Posterior cingulate gyrus (tissue), 11 donors: ENCODE results near the gene NUDT22.

Experiments
- DNase-seq, 10 donors: peaks; one replicate each; pipeline versions ENCODE4 v3.0.0 to v3.0.0-alpha.2; 2020 to 2021; ENCODE audit warnings: mixed read lengths in 3 of 10
- intact Hi-C: fragments of 100-400 bp; cut with DNase I; formaldehyde crosslinking; loops from one replicate; pipeline ENCODE4 v1.15.1; 2023

The NUDT22 gene, protein sequence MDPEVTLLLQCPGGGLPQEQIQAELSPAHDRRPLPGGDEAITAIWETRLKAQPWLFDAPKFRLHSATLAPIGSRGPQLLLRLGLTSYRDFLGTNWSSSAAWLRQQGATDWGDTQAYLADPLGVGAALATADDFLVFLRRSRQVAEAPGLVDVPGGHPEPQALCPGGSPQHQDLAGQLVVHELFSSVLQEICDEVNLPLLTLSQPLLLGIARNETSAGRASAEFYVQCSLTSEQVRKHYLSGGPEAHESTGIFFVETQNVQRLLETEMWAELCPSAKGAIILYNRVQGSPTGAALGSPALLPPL

DNA sequence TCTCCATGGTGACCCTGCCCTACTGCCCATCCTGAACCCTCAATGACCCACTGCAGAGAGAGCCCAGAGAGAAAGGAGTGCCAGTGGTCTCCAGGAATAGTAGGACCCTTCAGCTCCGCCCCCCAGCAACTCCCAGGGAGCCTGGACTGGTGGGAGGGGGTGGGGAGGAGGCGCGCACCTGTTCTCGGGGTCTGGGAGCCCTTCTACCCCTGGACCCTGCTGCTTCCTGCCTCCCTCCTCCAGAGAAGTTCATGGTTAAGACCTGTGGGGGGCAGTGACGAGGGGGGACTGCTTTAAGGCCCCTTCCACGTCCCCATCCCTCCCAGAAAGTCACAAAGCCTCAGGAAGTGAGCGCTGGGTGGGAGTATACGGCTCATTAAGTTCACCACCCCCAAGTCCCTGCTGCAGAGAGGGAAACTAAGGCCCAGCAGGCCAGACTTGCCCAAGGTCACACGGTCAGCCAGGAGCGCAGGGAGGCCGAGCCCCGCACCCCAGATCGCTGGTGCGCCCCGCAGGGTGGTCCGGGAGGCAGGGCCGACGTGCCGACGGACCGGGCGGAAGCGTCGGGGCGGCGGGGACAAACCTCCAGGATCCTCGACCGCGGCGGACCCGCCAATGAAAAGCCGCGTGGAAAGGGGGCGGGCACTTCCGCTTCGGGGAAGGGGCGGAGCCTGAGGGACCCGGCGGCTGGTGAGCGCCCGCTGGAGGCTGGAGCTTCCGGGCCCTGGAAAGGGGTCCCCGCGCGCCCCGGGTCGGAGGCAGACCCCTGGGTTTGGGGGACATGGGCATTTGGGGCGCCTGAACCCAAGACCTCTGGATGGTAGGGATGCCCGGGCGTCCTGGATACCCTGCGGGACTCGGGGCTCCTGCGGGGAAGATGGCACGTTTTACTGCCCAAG, at the start of gene NUDT22, which contains the start of gene TRPT1:
Gene NUDT22 (plus strand): TSS at position 667 of the 899 bp plus-strand sequence. CDS start 379 bp downstream, outside the sequence.
Gene TRPT1 (minus strand): TSS at position 579 of the 899 bp plus-strand sequence. CDS start 326 bp downstream, at position 253.
- intact Hi-C loops, result no loop called here
- peak; percentile 87 to 99 (median 93) for DNase-seq

DNA sequence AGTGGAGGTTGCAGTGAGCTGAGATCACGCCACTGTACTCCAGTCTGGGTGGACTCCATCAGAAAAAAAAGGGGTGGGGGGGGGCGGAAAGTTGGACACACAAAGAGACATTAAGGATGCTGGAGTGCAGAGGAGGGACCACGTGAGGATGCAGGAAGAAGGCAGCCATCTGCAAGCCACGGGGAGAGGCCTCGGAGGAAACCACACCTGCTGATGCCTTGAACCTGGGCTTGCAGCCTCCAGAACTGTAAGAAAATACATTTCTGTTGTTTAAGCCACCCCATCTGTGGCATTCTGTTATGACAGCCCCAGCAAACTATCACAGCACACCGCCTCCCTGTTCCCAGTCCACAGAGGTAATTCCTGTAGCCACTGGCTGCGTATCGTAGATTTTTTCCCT, 49.3 kb upstream of the NUDT22 start:
- peak in 3 of 10 donors; percentile 17 to 82 (median 54) for DNase-seq
- intact Hi-C loops, result no loop called here

DNA sequence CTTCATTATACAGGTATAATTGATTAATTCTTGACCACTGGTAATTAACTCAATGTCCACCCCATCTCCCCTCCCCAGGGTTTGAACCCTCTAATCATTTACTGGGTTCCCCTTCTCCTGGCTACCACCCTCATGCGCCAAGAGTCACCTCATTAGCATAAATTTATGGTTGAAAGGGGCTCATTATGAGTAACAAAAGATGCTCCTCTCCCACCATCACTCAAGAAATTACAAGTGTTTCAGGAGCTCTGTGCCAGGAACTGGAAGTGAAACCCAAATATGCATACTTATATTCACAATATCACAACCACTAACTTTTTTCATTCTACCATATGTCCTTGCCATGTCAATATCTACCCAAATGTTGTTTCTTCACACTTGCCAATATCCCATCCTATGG, 47.9 kb upstream of the NUDT22 start:
- no peak for DNase-seq
- intact Hi-C loops, result no loop called here

DNA sequence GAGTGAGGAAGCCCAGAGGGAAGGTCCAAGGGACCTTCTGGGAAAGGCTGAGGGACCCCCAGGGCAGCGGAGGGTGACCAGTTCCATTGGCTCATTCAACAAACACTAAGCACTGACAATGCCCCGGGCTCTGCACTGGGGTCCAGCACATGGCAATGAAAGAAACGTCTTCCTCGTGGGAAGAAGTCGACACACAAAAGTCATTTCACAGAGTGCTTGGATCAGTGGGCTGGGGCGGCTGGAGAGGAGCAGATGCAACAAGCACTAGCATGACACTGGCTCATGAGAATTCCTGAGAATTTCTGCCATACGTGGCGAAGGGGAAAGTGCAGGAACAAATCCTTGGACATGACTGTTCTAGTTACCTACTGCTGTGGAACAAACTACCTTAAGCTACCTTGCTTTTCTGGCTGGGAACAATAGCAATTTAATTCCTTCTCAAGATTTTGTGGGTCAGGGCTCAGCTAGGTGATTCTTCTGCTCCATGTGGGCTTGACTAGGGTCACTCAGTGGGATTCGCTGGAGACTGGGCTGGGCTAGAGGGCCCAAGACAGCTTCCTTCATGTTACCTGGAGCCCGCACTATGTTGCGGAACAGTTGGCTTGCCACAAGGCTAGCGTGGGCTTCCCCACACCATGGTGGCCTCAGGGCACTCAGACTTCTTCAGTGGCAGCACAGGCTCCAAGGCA, 47.0 kb upstream of the NUDT22 start:
- intact Hi-C loops, result no loop called here
- DNase-seq, result peak in 1 of 10 donors; percentile 62

DNA sequence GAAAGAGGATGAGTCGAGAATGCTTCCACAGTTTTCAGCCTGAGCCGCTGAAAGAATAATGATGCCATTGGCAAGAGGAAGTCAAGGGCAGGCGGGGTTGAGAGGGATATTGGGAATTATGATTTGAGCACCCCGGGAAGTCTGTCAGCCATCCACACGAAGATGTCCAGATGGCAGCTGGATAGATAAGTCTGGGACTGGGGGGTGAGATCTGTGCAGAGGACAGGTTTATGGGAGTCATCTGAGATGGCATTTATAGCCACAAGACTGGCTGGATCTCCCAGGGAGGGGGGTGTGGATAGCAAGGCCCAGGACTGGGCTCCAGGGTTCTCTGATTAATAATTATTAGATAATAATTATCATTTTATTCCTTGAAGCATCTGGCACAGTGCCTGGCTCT, 45.2 kb upstream of the NUDT22 start:
- DNase-seq, result peak in 2 of 10 donors; percentile 7 to 17
- intact Hi-C loops, result loop anchor here (10.0 kb wide), 1 partner anchor 54 kb away; the partner anchor contains the start of genes DNAJC4 and VEGFB

DNA sequence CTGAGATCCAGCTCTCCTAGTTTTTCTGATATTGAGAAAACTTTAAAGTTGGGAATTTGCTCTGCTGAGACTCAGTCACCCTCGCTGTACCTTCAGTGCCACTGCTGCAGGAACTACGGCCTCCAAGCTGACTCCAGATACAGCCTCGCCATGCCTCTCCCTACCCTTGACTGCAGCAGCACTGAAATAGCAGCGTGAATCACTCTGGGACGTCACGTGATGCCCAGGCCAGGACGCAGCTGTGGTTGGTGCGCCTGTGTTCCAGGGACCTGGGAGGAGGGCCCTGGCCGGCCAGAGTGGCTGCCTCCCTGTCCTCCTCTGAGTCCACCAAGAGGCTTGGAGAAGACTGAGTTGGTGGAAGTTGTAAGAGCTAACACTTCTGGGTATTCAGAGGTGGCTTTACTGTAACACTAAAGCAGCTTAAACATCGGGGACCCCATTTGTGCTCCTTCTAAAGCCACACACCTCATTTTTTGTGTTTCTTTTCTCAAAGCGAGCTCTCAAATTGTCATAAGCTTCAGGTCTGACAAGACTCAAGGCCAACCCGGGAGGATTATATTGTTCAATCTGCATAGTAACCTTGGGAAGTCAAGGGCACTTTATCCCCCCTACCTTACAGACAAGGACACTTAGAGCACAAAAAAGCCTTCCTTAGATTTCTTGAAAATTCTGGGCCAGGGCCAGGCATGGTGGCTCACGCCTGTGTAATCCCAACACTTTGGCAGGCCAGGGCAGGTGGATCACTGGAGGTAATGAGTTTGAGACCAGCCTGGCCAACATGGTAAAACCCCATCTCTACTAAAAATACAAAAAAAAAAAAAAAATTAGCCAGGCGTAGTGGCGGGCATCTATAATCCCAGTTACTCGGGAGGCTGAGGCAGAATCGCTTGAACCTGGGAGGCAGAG, 44.3 kb upstream of the NUDT22 start:
- peak; percentile 89 to 99 (median 95) for DNase-seq
- intact Hi-C loops, result loop anchor here (10.0 kb wide), 1 partner anchor 53 kb away; the partner anchor contains the start of genes DNAJC4 and VEGFB

DNA sequence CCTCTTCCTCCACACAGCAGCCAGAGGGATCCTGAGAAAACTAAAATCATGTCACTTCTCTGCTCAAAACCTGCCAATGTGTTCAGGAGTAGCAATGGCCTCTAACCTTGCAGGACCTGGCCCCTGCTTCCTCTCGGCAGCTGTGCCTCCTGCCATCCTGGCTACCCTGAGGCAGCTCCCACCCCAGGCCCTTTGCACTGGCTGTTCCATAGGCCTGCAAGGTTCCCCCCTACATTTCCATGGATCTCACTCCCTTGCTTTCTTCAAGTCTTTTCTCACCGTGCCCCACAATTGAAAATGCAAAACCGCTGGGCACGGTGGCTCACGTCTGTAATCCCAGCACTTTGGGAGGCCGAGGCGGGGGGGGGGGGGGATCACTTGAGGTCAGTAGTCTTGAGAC, 42.2 kb upstream of the NUDT22 start:
- DNase-seq, result peak in 2 of 10 donors; percentile 5 to 49
- intact Hi-C loops, result loop anchor here (10.0 kb wide), 1 partner anchor 51 kb away; the partner anchor contains the start of genes DNAJC4 and VEGFB

DNA sequence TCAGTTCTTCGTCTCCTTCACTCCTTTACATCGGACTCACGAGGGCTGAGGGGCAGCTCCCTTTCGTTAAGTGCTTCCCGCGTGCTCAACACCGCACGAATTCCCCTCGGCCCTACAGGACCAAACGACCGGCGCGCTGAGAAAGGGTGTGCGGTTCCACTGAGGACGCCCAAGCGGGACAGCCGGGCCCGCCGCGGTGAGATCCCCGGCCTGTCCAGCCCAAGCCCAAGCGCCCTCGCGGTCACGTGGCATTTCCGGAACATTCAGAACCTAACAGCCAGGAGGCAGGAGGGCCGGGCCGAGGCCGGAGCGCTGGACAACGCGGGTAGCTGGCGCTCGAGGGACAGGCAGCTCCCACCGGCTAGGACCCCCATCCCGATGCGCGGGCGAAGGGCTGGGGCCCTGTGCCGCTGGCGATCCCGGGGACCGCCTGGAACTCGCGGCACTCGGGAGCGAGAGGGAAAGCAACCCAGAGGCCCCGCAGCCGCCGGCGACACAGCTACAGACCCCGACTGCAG, 40.8 kb upstream of the NUDT22 start:
- intact Hi-C loops, result loop anchor here (10.0 kb wide), 1 partner anchor 50 kb away; the partner anchor contains the start of genes DNAJC4 and VEGFB
- DNase-seq, result peak in 9 of 10 donors; percentile 71 to 96 (median 76)

DNA sequence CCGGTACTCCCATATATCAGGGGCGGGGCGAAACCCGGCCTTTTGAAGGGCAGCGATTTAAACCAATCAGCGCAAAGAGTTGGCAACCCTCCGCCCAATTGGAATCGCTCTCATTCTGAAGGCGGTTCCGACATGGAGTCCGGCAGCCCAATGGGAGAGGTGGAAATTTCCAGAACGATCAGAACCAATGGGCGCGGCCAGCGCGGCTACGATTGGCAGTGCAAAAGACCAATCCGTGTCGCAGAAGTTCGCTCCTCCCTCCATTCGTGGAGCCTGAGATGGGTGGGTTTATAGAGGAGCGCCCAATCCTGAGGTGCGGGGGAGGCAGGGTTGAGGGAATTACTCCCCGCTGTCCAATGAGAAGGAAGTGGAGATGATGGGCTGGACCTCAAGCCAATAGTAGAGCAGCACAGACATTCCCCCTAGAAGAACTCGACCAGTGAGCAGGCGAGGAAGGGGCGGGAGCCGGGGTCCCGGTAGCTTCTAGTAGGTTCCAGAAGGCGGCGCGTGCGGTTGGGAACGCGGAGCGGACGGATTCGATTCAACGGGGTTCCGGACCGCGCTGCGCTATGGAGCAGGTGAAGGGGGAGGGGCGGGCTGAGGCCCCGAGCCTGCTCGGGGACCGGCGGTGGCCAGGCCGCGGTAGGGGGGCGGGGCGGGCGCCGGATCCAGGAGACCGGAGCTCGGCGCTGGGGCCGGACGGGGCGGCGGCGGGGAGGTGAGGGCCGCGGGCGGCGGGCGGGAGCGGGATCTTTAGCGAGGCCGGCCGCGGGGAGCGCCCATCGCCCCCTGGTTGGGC, 40.2 kb upstream of the NUDT22 start, which contains the start of gene STIP1:
Gene STIP1 (plus strand): TSS at position 479 of the 799 bp plus-strand sequence. CDS start 91 bp downstream, at position 570.
- intact Hi-C loops, result loop anchor here (10.0 kb wide), 1 partner anchor 49 kb away; the partner anchor contains the start of genes DNAJC4 and VEGFB
- DNase-seq, result peak; percentile 97 to 100 (median 99)

DNA sequence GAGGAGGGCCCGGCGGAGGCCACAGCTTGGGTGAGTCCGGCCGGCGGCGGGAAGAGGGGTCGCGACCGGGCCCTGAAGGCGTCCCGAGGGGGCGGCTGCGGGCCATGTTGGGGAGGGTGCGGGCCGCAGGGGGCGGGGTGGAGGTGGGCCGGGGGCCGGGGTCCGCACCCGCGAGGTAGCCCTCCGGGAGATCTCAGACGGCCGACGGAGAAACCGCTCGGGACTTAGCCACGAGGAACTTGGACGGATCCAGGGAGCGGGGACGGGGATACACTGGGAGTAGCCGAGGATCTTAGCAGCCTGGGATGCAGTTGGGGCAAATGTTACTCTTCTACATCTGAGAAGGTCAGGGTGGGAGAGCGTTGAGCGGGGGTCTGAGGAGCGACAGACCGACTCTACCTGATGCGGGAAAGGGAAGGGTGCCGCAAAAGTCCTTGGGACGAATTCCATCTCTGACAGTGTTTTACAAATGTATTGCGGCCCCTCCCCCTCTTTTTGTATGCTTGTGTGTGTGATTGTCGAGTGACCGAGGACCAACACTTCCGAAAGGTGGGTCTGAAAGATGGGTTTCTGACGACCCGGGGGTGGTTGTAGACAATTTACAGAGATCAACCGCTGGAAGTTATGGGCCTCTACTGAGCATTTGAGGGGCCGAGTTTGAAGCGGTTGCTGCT, 39.4 kb upstream of the NUDT22 start:
- DNase-seq, result peak in 1 of 10 donors; percentile 70
- intact Hi-C loops, result loop anchor here (10.0 kb wide), 1 partner anchor 48 kb away; the partner anchor contains the start of genes DNAJC4 and VEGFB

DNA sequence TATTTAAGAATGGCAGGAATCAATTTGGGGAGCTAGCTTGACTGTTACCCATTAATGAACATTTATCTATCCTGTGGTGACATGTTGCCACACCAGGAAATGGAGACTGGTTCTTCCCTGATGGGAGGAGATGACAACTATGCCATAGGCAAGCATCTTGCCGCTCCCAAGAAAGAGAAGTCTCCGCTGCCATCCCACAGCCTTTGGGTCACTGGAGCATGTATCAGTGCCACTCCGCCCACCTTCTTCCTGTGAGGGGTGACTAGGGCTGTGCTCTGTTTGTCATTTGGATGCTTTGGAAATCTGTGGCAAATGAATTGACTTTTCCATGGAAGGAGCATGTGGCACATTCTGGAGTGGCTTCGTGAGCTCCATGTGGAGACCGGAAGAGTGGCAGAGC, 33.6 kb upstream of the NUDT22 start:
- intact Hi-C loops, result no loop called here

DNA sequence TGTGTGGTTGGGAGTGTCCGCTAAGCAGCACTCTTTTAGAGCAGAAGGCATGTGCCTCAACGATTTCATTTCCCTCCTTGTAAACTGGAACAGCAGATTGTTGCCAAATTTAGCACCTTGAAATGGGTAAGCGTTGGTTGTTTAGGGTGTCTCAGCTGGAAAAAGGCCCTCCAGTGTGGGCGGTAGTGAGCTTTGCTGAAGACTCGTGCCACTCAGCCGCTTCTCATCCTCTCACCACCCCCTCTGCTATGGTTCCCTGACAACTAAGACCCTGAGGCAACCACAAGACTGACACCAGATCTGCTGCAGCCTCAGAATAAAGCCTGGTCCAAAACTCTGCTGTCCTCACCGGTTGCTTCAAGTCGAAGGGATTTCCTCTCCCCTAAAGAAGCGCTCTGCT, 29.4 kb upstream of the NUDT22 start:
- intact Hi-C loops, result no loop called here
- peak in 5 of 10 donors; percentile 41 to 90 (median 70) for DNase-seq

More for the DNA sequence above, 33.6 kb upstream of the NUDT22 start:
- peak in 1 of 10 donors; percentile 39 for DNase-seq

DNA sequence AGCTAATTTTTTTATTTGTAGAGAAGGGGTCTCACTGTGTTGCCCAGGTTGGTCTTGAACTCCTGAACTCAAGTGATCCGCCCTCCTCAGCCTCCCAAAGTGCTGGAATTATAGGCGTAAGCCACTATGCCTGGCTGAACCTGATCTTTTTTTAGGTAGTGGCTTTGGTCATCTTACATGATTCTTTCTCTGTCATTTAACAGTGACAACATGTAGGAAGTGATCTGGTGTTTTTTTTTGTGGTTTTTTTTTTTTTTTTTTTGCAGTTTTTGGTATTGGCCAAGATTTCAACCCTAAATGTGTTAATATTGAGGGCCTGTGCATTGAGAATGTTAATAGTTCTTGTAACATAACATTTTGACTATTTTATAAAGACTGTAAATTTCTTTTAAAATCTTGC, 27.6 kb upstream of the NUDT22 start:
- DNase-seq, result no peak
- intact Hi-C loops, result no loop called here

DNA sequence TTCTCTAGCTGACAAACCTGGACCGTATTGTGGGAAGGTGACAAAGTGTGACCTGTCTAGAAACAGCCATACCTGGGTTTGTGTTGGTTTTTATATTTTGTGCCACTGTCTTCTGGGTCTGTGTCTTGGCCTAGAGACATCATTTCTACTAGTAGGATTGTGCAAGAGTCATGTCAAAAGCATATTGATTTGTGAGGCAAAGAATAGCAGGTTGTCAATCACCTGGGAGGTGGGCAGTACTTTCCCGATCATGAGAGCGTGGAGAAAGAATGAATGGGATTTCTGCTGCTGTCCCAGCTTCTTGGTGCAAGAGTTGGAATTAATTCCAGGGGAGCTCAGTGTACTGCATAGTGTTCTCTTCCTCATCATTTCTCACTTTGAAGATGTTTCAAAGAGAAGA, 24.5 kb upstream of the NUDT22 start:
- no peak for DNase-seq
- intact Hi-C loops, result no loop called here

DNA sequence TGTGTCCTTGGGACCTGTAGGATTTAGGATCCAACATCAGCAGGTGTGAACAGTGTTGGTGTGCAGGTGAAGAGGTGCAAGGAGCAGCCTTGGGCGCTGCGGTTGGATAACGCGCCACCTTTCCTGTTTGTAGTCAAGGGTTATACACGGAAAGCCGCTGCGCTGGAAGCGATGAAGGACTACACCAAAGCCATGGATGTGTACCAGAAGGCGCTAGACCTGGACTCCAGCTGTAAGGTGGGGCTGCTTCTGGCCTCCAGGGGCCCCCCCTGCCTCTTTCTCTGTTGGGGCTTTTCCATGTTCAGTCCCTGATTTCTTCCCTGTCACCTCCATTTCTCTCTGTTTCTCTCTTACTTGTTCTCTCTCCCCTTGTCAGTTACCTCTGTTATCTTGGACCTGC, 23.1 kb upstream of the NUDT22 start:
- intact Hi-C loops, result no loop called here
- peak in 1 of 10 donors; percentile 68 for DNase-seq

DNA sequence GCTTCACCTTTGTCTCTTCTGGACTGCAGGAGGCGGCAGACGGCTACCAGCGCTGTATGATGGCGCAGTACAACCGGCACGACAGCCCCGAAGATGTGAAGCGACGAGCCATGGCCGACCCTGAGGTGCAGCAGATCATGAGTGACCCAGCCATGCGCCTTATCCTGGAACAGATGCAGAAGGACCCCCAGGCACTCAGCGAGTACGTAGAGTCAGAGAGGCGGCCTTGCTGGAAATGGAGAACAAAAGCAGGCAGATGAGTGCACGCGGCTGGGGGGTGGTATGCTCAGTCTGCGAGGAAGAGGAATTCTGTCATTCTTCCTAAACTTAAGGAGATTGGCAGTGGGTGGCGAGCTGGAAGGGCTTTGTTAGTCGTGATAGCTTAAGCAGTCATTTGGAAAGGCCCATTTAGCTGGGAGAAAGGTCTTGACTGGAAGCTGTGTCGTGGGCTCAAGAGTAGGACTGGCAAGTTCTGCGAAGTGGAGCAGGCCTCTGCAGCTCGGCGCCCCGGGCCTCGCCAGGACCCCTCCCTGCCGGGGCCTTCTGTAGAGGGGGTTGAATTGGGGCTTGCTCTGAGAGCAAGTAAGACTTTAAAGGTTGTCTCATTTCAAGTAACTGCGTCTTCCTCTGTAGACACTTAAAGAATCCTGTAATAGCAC, 22.5 kb upstream of the NUDT22 start:
- intact Hi-C loops, result no loop called here
- DNase-seq, result peak in 2 of 10 donors; percentile 54 to 68

DNA sequence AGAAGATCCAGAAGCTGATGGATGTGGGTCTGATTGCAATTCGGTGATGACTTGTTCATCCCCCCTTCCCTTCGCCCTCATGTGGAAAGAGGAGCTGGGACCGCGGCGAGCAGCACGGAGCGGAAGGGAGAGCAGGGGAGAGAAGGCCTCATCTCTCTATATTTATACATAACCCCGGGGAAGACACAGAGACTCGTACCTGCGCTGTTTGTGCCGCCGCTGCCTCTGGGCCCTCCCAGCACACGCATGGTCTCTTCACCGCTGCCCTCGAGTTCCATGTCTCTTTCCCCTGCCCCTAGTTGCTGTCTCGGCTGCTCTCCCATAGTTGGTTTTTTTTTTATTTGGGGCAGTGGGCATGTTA, 22.0 kb upstream of the NUDT22 start:
- intact Hi-C loops, result no loop called here
- DNase-seq, result peak in 2 of 10 donors; percentile 16 to 49
